ENCODE results near the gene CALM3. TPM values are rescaled to one million over a fixed set of nuclear protein-coding genes. Genes with fewer than 3 reads are reported as not detected.

Gene CALM3
- total RNA-seq, 1 donor from 2014 or later: 142 TPM

DNA sequence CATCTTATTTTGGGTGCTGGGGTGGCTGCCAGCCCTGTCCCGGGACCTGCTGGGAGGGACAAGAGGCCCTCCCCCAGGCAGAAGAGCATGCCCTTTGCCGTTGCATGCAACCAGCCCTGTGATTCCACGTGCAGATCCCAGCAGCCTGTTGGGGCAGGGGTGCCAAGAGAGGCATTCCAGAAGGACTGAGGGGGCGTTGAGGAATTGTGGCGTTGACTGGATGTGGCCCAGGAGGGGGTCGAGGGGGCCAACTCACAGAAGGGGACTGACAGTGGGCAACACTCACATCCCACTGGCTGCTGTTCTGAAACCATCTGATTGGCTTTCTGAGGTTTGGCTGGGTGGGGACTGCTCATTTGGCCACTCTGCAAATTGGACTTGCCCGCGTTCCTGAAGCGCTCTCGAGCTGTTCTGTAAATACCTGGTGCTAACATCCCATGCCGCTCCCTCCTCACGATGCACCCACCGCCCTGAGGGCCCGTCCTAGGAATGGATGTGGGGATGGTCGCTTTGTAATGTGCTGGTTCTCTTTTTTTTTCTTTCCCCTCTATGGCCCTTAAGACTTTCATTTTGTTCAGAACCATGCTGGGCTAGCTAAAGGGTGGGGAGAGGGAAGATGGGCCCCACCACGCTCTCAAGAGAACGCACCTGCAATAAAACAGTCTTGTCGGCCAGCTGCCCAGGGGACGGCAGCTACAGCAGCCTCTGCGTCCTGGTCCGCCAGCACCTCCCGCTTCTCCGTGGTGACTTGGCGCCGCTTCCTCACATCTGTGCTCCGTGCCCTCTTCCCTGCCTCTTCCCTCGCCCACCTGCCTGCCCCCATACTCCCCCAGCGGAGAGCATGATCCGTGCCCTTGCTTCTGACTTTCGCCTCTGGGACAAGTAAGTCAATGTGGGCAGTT, 8.6 kb downstream of the CALM3 start:
- intact Hi-C loops (cut with DNase I): loop anchor here (5.0 kb wide), 2 partner anchors 53 to 63 kb away; partner anchors contain the start of gene DACT3
- ATAC-seq (no peak), DNase-seq (peak; percentile 40)
- Histone ChIP-seq H3K27me3 (no peaks in the 10 kb centered on the region), H3K27ac (no peak overlapping the region), H3K36me3 (peaks cover 49% of the 10 kb centered on the region), H3K9me3 (no peaks in the 10 kb centered on the region), H3K4me1 (peaks cover 5% of the 10 kb centered on the region), H3K4me3 (no peak overlapping the region)
- TF ChIP-seq, protein P1, sequence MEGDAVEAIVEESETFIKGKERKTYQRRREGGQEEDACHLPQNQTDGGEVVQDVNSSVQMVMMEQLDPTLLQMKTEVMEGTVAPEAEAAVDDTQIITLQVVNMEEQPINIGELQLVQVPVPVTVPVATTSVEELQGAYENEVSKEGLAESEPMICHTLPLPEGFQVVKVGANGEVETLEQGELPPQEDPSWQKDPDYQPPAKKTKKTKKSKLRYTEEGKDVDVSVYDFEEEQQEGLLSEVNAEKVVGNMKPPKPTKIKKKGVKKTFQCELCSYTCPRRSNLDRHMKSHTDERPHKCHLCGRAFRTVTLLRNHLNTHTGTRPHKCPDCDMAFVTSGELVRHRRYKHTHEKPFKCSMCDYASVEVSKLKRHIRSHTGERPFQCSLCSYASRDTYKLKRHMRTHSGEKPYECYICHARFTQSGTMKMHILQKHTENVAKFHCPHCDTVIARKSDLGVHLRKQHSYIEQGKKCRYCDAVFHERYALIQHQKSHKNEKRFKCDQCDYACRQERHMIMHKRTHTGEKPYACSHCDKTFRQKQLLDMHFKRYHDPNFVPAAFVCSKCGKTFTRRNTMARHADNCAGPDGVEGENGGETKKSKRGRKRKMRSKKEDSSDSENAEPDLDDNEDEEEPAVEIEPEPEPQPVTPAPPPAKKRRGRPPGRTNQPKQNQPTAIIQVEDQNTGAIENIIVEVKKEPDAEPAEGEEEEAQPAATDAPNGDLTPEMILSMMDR (IDR thresholded peaks at IDR 0.05): no peak

GRCh38 chr19:46610413-46610775, 9.3 kb downstream of the CALM3 start:
- DNase-seq: peak; percentile 18
- ATAC-seq: no peak
- TF ChIP-seq, protein P1 (IDR thresholded peaks at IDR 0.05): no peak
- Histone ChIP-seq H3K4me1 (peaks cover under 1% of the 10 kb centered on the region), H3K4me3 (no peak overlapping the region), H3K36me3 (peaks cover 47% of the 10 kb centered on the region), H3K27me3 (no peaks in the 10 kb centered on the region), H3K9me3 (no peaks in the 10 kb centered on the region), H3K27ac (no peak overlapping the region)
- intact Hi-C loops (cut with DNase I): loop anchor here (5.0 kb wide), 1 partner anchor 52 kb away; the partner anchor contains the start of gene DACT3

GRCh38 chr19:46610851-46611770, 10.0 kb downstream of the CALM3 start:
- H3K36me3 ChIP-seq: peaks cover 40% of the 10 kb centered on the region
- no peaks in the 10 kb centered on the region for H3K4me1 ChIP-seq
- intact Hi-C loops (cut with DNase I): loop anchor here (5.0 kb wide), 1 partner anchor 51 kb away; the partner anchor contains the start of gene DACT3
- TF ChIP-seq, protein P1 (IDR thresholded peaks at IDR 0.05): no peak
- H3K9me3 ChIP-seq: no peaks in the 10 kb centered on the region
- H3K27ac ChIP-seq: no peak overlapping the region
- H3K27me3 ChIP-seq: no peaks in the 10 kb centered on the region
- ATAC-seq (no peak), DNase-seq (peak; percentile 27)
- no peak overlapping the region for H3K4me3 ChIP-seq

GRCh38 chr19:46611776-46612175, 10.6 kb downstream of the CALM3 start:
- Histone ChIP-seq H3K4me1 (peaks cover 5% of the 10 kb centered on the region), H3K9me3 (no peaks in the 10 kb centered on the region), H3K4me3 (no peak overlapping the region), H3K27me3 (no peaks in the 10 kb centered on the region), H3K36me3 (peaks cover 34% of the 10 kb centered on the region), H3K27ac (no peak overlapping the region)
- intact Hi-C loops (cut with DNase I): loop anchor here (5.0 kb wide), 1 partner anchor 51 kb away; the partner anchor contains the start of gene DACT3
- ATAC-seq (no peak), DNase-seq (peak; percentile 54)
- TF ChIP-seq, protein P1 (IDR thresholded peaks at IDR 0.05): no peak

- Histone ChIP-seq H3K4me1 (peaks cover 15% of the 10 kb centered on the region), H3K9me3 (no peaks in the 10 kb centered on the region), H3K27ac (no peak overlapping the region), H3K27me3 (no peaks in the 10 kb centered on the region), H3K36me3 (peaks cover 16% of the 10 kb centered on the region), H3K4me3 (no peak overlapping the region)
- intact Hi-C loops (cut with DNase I): loop anchor here (5.0 kb wide), 1 partner anchor 49 kb away; the partner anchor contains the start of gene DACT3
- no peak for ATAC-seq
- no peak for DNase-seq
- TF ChIP-seq, protein P1 (IDR thresholded peaks at IDR 0.05): no peak
These were observed 12.4 kb downstream of the CALM3 start for GRCh38 chr19:46613525-46613924.
